K562 (cell line): ENCODE results near the gene TMEM239. TPM values are rescaled to one million over a fixed set of nuclear protein-coding genes. Genes with fewer than 3 reads are reported as not detected.

Experiments used
- ATAC-seq: fragments of 200-7000 bp; cut with Tn5 transposase; 3 replicates; pipeline ENCODE4 v1.9.1; 2020; ENCODE audit warnings: moderate library complexity
- BruUV-seq: library from RNA; stranded (reverse); fragments of 400-500 nt; replicated peaks from 2 replicates; lab custom pipeline; 2021; lab: Mats Ljungman, UMichigan
- CTCF ChIA-PET: fragments of 300-600 bp; formaldehyde crosslinking; extraction: SDS; loops from one replicate; lab custom pipeline; 2021; ENCODE audit warnings: low intra/inter-chr PET ratio; lab: Yijun Ruan, JAX
- POLR2A ChIA-PET: fragments of 300-600, 350-650 bp; sonication (Branson Sonifier 250); formaldehyde crosslinking; extraction: SDS; loops from one replicate; lab custom pipeline; 2021; ENCODE audit warnings: antibody characterized with exemption, inconsistent platforms; lab: Yijun Ruan, JAX
- DNase-seq, 4 experiments: peaks; one replicate each; pipeline versions ENCODE4 v3.0.0 to v3.0.0-alpha.2; 2011 to 2018; ENCODE audit warnings: low spot score in 3 of 4, mixed read lengths in 3 of 4; ENCODE audit errors: extremely low read depth in 1 of 4
- FAIRE-seq: peaks from 2 replicates; lab custom pipeline; 2011; peaks lifted over from hg19 to GRCh38; lab: Jason Lieb, UNC
- H2AFZ ChIP-seq: 2 replicates; pipeline ENCODE4 v1.6.0; 2011; ENCODE audit warnings: low read depth, low read length, control low read depth, inconsistent platforms
- H3K27ac ChIP-seq: fragments of 200-600 bp; 3 replicates; pipeline ENCODE4 v1.8.0; 2011; ENCODE audit warnings: low read depth, mild to moderate bottlenecking, control low read depth, inconsistent platforms, low read length, moderate library complexity, mixed read lengths; ENCODE audit errors: extremely low read depth
- H3K27me3 ChIP-seq, 2 experiments: fragments of 300-600 bp in 1 of 2; 2 replicates in 1 of 2; 3 replicates in 1 of 2; pipeline versions ENCODE4 v1.6.0 to v1.8.0; 2011; ENCODE audit warnings: inconsistent platforms in 2 of 2, low read length in 2 of 2, mild to moderate bottlenecking in 1 of 2, mixed read lengths in 1 of 2, moderate library complexity in 1 of 2; ENCODE audit not compliant: control insufficient read depth in 2 of 2, insufficient read depth in 2 of 2
- H3K36me3 ChIP-seq: fragments of 300-600 bp; 3 replicates; pipeline ENCODE4 v1.8.0; 2011; ENCODE audit warnings: mild to moderate bottlenecking, low read length, inconsistent platforms; ENCODE audit not compliant: control insufficient read depth, insufficient read depth
- H3K4me1 ChIP-seq, 2 experiments: fragments of 200-600 bp in 1 of 2; replicated peaks in 1 of 2; 2 replicates in 1 of 2; 3 replicates in 1 of 2; pipeline versions ENCODE4 v1.5.1 to v1.8.0; 2011; ENCODE audit warnings: inconsistent platforms in 2 of 2, low read length in 2 of 2, mild to moderate bottlenecking in 1 of 2, mixed read lengths in 1 of 2, moderate library complexity in 1 of 2; ENCODE audit not compliant: control insufficient read depth in 2 of 2, insufficient read depth in 2 of 2
- H3K4me2 ChIP-seq: 2 replicates; pipeline ENCODE4 v1.6.1; 2011; ENCODE audit warnings: low read length, control low read depth, inconsistent platforms, mixed read lengths; ENCODE audit not compliant: insufficient read depth
- H3K4me3 ChIP-seq: fragments of 200-600 bp; sonication (generic), shearing (Covaris generic); 2 replicates; pipeline ENCODE4 v1.5.1; 2016; ENCODE audit warnings: control low read depth, inconsistent platforms
- H3K79me2 ChIP-seq: fragments of 200-600 bp; 3 replicates; pipeline ENCODE4 v1.8.0; 2011; ENCODE audit warnings: low read length, inconsistent platforms; ENCODE audit not compliant: control insufficient read depth, insufficient read depth
- H3K9ac ChIP-seq, 2 experiments: 2 replicates each; pipeline versions ENCODE4 v1.6.0 to v1.6.1; 2011; ENCODE audit warnings: low read depth in 2 of 2, low read length in 2 of 2, control low read depth in 1 of 2, inconsistent platforms in 1 of 2, mild to moderate bottlenecking in 1 of 2, mixed read lengths in 1 of 2; ENCODE audit not compliant: insufficient read depth in 1 of 2
- H3K9me1 ChIP-seq: one replicate; pipeline ENCODE4 v1.6.0; 2011; ENCODE audit warnings: inconsistent platforms, mild to moderate bottlenecking, low read length, moderate library complexity; ENCODE audit not compliant: control insufficient read depth, insufficient read depth
- H3K9me3 ChIP-seq: replicated peaks from 2 replicates; pipeline ENCODE4 v1.5.1; 2011; ENCODE audit warnings: low read depth, low read length, inconsistent platforms; ENCODE audit not compliant: control insufficient read depth, insufficient read depth
- H4K20me1 ChIP-seq: replicated peaks from 2 replicates; pipeline ENCODE4 v1.6.1; 2011; ENCODE audit warnings: low read length, inconsistent platforms, mixed read lengths; ENCODE audit not compliant: control insufficient read depth, insufficient read depth
- ARID4B ChIP-seq: sonication (generic); formaldehyde crosslinking; IDR thresholded peaks from 2 replicates; pipeline ENCODE4 v1.8.0; 2022; ENCODE audit warnings: mild to moderate bottlenecking, missing genetic modification reagents
- CBFA2T2 ChIP-seq: fragments of 450-650 bp; conservative IDR thresholded peaks from 2 replicates; pipeline ENCODE4 v1.6.1; 2017; ENCODE audit warnings: mild to moderate bottlenecking
- CBFA2T3 ChIP-seq: fragments of 450-650 bp; IDR thresholded peaks from 2 replicates; pipeline ENCODE4 v1.6.1; 2017
- CTCFL ChIP-seq: IDR thresholded peaks from 2 replicates; pipeline ENCODE4 v1.6.1; 2011; ENCODE audit warnings: borderline replicate concordance, low read depth, mild to moderate bottlenecking, moderate library complexity, low read length; ENCODE audit not compliant: insufficient read depth, poor library complexity, severe bottlenecking
- FOSL1 ChIP-seq: fragments of 200-800 bp; sonication (Bioruptor generic); conservative IDR thresholded peaks from 2 replicates; pipeline ENCODE4 v1.6.1; 2016; ENCODE audit warnings: missing genetic modification characterization, missing compliant biosample characterization
- JUND ChIP-seq, 2 experiments: IDR thresholded peaks; 2 replicates in 1 of 2; 3 replicates in 1 of 2; pipeline ENCODE4 v1.6.1; 2011; ENCODE audit warnings: borderline replicate concordance in 2 of 2, low read depth in 2 of 2, low read length in 2 of 2, improper control_type of control experiment in 1 of 2, missing biosample characterization in 1 of 2, missing genetic modification characterization in 1 of 2, missing genetic modification reagents in 1 of 2
- MAFG ChIP-seq: fragments of 450-650 bp; conservative IDR thresholded peaks from 2 replicates; pipeline ENCODE4 v1.6.1; 2016; ENCODE audit warnings: missing genetic modification characterization, missing compliant biosample characterization
- MNT ChIP-seq, 2 experiments: fragments of 450-650 bp; conservative IDR thresholded peaks; 2 replicates each; pipeline ENCODE4 v1.6.1; 2017; ENCODE audit warnings: mild to moderate bottlenecking in 2 of 2, moderate library complexity in 2 of 2
- MTA2 ChIP-seq: fragments of 450-650 bp; IDR thresholded peaks from 2 replicates; pipeline ENCODE4 v1.6.1; 2016; ENCODE audit warnings: low read depth
- NFIC ChIP-seq: fragments of 450-650 bp; IDR thresholded peaks from 2 replicates; pipeline ENCODE4 v1.6.1; 2017; ENCODE audit warnings: mild to moderate bottlenecking, inconsistent platforms
- PTRF ChIP-seq: fragments of 450-650 bp; IDR thresholded peaks from 2 replicates; pipeline ENCODE4 v1.6.1; 2016; ENCODE audit warnings: mild to moderate bottlenecking, missing genetic modification characterization, missing compliant biosample characterization
- WGBS: fragments of 100-300 bp; shearing (Covaris generic); methylation state at CpG from one replicate; pipeline ENCODE4 v1.1.6; 2016; ENCODE audit warnings: low coverage, mixed read lengths; ENCODE audit not compliant: insufficient coverage; ENCODE audit errors: missing lambda C conversion rate; 5-methylcytosine and 5-hydroxymethylcytosine counted together
- in situ Hi-C: fragments of 300-500 bp; cut with MboI; formaldehyde crosslinking; loops from 4 replicates; pipeline ENCODE4 v1.15.0; 2018; ENCODE audit warnings: inconsistent platforms, mixed read lengths
- intact Hi-C: fragments of 100-400 bp; cut with micrococcal nuclease; formaldehyde crosslinking; loops from 2 replicates; pipeline ENCODE4 v1.14.2; 2022
- polyA plus RNA-seq, 8 experiments: library from polyadenylated mRNA; depleted of rRNA in 4 of 8; stranded (reverse) in 5 of 8; unstranded in 3 of 8; fragments of >200 nt; fragmentation: Nextera tagmentation in 2 of 8; fragmentation: Illumina TruSeq in 1 of 8; extraction: Ambion mirVana in 2 of 8; extraction: Trizol in 1 of 8; gene quantifications; 2 replicates each; pipeline versions ENCODE4 v1.2.1 to v1.2.3, GENCODE V29; 2011 to 2014; ENCODE audit warnings: inconsistent platforms in 1 of 8, missing spikeins in 1 of 8
- total RNA-seq, 7 experiments: library from RNA; depleted of rRNA in 6 of 7; stranded (reverse); fragments of >200 nt in 6 of 7; fragmentation: Illumina TruSeq in 2 of 7; extraction: Trizol in 2 of 7; gene quantifications; 2 replicates each; pipeline versions ENCODE4 v1.2.1 to v1.2.3, GENCODE V29; 2011 to 2021; ENCODE audit warnings: low replicate concordance in 1 of 7
- TF ChIP-seq, protein P1 (sequence below): sonication (generic); formaldehyde crosslinking; IDR thresholded peaks from 2 replicates; pipeline ENCODE4 v1.8.0; 2022; ENCODE audit warnings: missing genetic modification reagents, mild to moderate bottlenecking, moderate library complexity, borderline replicate concordance

TMEM239 gene
- total and polyA plus RNA-seq, 9 of the 15 experiments (the other 6 are each of a cell fraction or from before 2014, with no cell fraction given) = not detected

DNA sequence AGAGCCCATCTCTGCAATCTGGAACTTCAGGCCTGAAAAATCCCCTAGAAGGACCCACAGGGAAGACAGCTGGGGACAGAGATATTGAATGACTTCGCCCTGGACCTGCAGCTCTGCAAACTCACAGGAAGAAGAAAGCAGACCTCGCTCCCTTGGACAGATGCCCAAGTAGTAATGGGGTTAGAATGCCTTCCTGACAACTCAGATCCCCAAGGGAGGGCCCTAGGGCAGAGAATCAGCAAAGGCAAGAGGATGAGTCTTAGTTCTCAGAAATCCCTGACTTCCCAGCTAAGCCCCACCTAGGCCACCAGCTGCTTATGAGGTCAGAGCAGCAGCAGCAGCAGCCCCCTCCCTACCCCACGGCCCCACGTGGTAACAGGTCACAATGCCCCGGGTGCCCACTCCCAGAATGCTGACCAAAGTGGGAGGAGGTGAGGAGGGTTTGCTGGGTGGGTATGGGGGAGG lies 1.5 kb upstream of the TMEM239 start, which contains the start of gene C20orf141:
C20orf141 (plus strand) TSS at position 401 of the 465 bp plus-strand sequence. CDS start 198 bp downstream, outside the sequence.
- Histone ChIP-seq H3K9me3 (0 out of 2 replicates have a peak, but pooled peaks cover 2% of the 10 kb centered on the region), H2AFZ (no peak within 1 kb of the TSS), H3K36me3 (no peaks in the 10 kb centered on the region), H3K4me3 (no peak within 1 kb of the TSS), H3K4me1 (peaks cover under 1 to 18% of the 10 kb centered on the region in 2 experiments; a peak in 4 of 5 replicates), H3K9ac (peak within 1 kb of the TSS in 1 of 2 experiments; percentile 45; a peak in 1 of 4 replicates), H3K27ac (no peak within 1 kb of the TSS), H4K20me1 (no peaks in the 10 kb centered on the region), H3K27me3 (no peaks in the 10 kb centered on the region), H3K79me2 (no peaks in the 10 kb centered on the region), H3K4me2 (no peak within 1 kb of the TSS), H3K9me1 (peaks cover 3% of the 10 kb centered on the region)
- in situ Hi-C loops = no loop called here
- no TSS peak for BruUV-seq
- WGBS = 3% methylated on average over 5 of the region's 5 CpGs
- peak; percentile 58 for FAIRE-seq
- peak in 2 of 4 experiments; percentile 35 to 68 for DNase-seq
- CTCF ChIA-PET = no interaction called here
- ATAC-seq = peak; percentile 57
- POLR2A ChIA-PET = interaction anchor here (0.7 kb wide), 1 partner anchor 10 kb away, joined by 3 read pairs; no protein-coding TSS in a partner anchor
- intact Hi-C loops = no loop called here
- peak; percentile 30; the same call in 1 of the 2 replicates for TF ChIP-seq FOSL1
- TF ChIP-seq CBFA2T2 = peak; percentile 55
- TF ChIP-seq NFIC = peak; percentile 80
- TF ChIP-seq CTCFL = no peak
- TF ChIP-seq, protein P1, sequence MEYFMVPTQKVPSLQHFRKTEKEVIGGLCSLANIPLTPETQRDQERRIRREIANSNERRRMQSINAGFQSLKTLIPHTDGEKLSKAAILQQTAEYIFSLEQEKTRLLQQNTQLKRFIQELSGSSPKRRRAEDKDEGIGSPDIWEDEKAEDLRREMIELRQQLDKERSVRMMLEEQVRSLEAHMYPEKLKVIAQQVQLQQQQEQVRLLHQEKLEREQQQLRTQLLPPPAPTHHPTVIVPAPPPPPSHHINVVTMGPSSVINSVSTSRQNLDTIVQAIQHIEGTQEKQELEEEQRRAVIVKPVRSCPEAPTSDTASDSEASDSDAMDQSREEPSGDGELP (CRISPR knock-in tag) = peak; percentile 47; the same call in 1 of the 2 replicates
- TF ChIP-seq MNT (conservative IDR thresholded peaks at IDR 0.05) = 0 out of 4 replicates have a peak, but pooled peaks of 1 of the 2 experiments have one; percentile 33
- TF ChIP-seq CBFA2T3 = peak; percentile 74
- 0 out of 2 replicates have a peak, but pooled peaks have one; percentile 12 for TF ChIP-seq JUND (IDR thresholded peaks at IDR 0.05; ENCODE audit: borderline replicate concordance, low read depth, low read length)
- TF ChIP-seq JUND (tag; IDR thresholded peaks at IDR 0.05; ENCODE audit: borderline replicate concordance, low read depth, low read length) = no peak; the same call in 2 of the 3 replicates
- no peak for TF ChIP-seq PTRF
- TF ChIP-seq MAFG (tag) = no peak
- TF ChIP-seq ARID4B (CRISPR knock-in tag) = no peak
- peak; percentile 20; the same call in 1 of the 2 replicates for TF ChIP-seq MTA2
